ENCODE data around the gene THSD7A.
"Not testable (repeated sequence)": the region's sequence is repeated elsewhere in the genome, so short reads cannot be mapped to it uniquely, and the experiment has no call there.

Gene THSD7A

DNA sequence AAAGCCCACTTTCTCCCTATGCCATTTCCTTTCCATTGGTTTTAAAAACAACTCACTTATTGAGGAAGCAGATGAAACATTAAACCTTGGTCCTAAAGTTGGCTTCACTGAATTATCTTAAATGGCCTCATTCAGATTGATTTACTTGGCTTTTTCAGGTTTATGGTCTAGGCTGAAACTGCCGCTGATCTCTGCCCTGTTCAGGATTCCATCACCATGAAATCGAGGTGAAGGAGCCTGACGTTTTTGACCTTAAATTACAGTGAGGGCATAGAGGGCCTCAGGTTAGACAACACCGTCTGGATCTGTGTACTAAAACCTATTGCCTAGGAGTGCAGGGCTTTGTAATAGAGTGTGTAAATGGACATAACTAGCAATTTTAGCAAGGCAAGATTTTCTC is 383.7 kb downstream of the THSD7A start:
- no peak for DNase-seq

DNA sequence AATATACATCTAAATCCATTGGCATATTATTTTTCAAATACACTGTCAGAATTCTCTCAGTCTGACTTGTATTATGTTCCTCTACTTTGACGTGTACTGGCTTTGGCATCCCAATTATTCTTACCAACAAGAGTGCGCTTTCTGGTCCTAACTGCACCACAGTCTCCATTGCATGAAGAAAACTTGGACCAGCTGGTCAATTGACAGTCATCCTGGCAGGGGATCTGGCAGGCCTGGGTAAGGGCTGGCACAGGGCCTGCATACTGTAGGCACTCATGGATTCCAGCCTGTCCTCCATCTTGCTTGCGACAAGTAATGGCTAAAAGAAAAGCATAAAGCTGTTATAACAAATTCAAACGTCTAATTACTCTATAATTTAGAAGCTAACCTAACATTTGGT is 384.9 kb downstream of the THSD7A start:
- no peak for DNase-seq

DNA sequence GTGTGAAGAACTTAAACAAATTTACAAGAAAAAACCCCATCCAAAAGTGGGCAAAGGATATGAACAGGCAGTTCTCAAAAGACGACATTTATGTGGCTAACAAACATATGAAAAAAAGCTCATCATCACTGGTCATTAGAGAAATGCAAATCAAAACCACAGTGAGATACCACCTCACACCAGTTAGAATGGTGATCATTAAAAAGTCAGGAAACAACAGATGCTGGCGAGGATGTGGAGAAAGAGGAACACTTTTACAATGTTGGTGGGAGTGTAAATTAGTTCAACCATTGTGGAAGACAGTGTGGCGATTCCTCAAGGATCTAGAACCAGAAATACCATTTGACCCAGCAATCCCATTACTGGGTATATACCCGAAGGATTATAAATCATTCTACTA is 388.1 kb downstream of the THSD7A start:
- DNase-seq: not testable (repeated sequence)

DNA sequence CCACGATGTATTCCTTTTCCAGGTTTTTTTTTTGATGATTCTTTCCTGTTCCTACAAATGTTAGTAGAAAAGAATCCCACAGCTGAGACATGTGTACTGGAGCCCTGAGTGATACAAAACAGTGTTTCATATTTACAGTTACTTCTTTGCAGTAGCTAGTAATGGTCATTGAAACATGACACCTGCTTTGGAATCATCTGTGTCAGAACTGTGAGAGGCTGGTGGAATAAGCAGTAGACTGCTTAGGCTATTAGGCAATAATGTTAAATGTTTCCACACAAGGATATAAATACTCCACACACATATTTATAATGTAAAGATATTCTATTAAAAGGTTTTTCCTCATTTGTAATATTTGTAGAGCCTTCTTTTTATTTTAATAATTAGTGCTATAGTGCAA is 394.0 kb downstream of the THSD7A start:
- no peak for DNase-seq

DNA sequence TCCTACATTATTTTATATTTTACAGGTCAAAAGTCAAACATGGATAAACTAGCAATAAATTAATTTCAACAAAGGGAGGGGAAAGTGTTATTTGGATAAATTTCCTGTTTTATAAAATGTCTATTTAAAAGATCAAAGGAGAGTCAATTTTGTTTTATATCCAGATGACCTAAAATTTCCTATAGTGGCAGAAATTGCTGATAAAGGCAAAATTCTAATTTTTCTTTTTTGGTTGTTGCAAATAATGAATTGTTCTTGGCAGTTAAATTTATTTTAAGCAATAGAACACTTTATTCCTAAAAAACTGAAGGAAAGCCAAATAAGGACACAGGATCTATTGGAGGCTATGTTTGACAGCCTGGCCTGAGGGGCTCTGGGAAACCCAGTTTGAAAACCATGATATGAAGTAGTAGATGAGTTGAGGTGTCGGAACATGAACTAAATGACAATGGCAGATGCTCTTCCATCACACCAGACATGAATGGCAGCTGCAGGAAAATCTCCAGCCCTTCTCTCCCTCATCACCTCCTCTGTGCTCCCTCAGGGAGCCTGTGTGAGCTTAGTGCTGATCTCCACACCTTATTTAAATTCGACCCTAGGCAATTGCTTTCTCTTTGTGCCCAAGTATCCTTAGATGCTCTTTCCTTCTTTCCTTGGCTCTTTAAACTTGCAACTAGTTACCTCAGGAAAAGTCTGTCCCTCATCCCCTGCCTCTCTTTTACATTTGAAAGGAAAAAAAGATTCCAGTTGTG is 395.0 kb downstream of the THSD7A start:
- DNase-seq: no peak

DNA sequence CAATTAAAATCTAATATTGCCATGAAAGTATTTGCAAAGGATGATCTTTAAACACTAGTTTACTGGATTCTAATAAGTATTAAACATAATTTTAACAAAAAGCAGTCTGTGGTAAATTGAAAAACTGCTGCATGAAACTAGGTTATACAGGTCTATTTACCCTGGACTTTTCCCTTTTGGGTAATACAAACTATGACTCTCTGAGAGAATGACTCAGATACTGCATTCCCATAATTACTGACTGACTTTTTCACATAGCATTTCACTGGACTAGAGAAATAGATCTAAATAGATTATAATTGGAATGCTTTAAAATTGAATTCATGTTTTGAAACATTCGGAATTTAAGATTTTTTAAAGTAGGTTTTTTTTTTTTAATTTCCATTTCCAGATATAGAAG is 395.7 kb downstream of the THSD7A start:
- no peak for DNase-seq

DNA sequence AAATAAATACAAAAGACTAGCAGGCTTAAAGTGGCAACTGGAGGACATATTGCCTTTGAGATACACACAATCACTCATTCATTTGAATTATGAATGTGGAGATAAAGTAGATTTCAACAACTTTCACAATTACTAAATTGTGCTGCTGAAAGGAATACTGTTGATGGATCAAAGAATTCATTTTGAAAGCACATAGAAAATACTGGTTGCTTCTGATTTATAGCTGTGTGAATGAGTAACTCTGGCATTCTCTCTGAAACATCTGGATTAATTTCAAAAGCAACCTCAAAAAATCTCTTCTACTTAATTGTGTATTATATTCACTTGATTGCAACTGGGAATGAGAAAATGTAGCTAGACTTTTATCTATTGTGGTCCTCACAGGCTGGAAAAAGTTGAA is 397.6 kb downstream of the THSD7A start:
- DNase-seq: no peak

DNA sequence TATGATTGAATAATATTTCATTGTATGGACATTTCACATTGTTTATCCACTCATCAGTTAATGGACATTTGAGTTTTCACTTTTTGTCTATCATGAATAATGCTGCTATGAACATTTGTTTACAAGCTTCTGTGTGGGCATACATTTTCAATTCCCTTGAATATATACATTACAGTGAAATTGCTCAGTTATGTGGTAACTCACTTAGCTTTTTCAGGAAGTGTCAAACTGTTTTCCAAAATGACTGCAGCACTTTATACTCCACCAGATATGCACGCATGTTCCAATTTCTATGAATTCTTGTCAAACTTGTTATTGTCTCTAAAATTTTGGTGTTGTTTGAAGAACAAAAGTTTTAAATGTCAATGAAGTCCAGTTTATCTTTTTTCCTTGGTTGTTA is 401.2 kb downstream of the THSD7A start:
- DNase-seq: no peak

DNA sequence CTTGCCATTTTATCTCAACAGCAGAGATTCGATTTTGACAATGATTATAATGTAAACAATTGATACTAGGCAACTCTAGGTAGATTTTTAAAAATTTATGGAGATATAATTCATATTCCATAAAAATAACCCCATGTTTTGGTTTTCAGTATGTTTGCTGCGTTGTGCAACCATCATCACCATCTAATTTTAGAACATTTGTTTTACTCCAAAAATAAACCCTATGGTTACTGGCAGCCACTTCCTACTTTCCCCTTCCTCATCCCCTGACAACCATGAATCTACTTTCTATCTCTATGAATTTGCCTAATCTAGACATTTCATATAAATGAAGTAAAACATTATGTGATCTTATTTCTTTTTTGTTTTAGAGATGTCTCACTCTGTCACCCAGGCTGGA is 401.9 kb downstream of the THSD7A start:
- DNase-seq: no peak

DNA sequence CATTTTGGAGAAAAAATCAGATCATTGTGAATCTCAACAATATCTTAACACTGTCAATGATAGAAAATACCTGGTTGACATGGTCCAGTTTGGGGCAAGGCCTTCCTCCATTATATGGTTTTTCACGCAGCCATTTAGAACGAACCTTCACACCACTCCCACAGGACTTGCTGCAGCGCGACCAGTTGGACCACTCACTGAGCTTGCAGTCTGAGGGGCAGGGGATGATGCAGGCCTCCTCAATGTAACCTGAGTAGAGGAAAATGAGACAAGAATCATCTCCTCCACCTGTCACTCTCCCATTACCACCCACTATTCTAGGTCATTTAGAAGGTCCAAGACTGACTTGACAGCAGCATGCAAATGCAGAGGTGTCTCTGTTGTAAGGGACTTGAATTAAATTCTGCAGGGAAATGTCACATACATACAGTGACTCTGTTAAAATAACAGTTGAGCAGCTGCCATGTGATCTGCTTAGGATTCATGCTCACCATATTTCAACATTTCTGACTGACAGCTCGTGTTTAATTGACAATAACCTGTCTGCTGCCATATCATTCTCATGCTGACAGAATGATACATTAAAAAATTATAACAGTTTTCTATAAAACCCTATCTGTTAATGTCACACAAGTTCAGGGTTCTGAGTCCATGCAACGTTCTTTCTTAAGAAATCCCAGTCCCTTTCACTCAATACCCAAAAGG is 403.0 kb downstream of the THSD7A start:
- no peak for DNase-seq

DNA sequence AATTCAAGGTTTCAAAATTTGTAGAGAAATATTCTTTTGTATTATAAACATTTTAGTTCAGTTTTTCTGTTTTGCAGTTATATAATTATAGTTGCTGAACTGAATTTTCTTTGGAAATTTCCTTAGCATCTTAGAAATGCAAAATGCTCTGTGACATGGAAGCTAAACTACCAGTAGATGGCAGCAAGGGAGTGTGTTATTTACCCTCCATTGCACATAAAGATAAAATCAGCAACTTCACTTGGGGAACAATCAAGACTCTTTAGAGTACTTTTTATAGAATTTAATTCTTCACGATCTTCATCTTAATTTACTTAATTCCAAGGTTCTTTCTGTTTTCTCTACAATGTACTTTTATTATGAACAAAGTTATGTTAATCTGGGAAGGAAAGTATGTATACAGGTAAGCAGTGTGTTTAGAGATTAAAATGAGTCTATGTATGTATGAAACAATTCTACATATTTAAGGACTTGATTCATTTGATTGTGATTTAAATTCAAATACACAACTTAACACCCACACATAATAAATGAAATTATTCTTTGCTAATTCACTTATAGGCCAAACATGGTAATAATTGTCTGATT is 404.2 kb downstream of the THSD7A start:
- DNase-seq: peak in 1 of 6 experiments; percentile 1

DNA sequence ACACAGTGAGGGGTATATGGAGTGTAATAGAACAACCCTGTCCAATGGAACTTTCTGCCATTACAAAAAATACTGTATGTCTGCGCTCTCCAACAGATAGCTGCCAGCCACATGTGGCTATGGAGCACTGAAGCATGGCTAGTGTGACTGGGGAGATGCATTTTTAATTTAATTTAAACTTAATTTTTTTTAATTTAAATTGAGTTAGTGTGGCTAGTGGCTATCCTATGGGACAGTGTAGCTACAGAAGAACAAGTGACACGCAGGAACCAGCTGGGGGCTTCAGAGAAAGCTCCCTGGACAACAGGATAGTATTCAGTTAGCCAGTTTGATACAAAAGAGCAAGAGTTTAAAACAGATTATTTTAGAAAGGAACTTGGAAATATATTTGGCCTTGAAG is 408.0 kb downstream of the THSD7A start:
- no peak for DNase-seq

DNA sequence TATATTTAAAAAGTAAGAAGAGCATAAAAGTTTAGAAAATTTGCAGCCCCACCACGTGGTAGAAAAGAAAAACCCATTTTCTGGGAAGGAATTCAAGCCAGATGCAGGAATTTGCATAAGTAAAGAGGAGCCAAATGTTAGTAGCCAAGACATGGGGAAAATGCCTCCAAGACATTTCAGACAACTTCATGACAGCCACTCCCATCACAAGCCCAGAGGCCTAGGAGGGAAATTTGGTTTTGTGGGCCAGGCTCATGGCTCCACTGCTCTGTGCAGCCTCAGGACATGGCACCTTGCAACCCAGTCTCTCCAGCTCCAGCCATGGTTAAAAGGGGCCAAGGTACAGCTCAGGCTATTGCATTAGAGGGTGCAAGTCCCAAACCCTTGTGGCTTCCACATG is 411.9 kb downstream of the THSD7A start:
- no peak for DNase-seq

DNA sequence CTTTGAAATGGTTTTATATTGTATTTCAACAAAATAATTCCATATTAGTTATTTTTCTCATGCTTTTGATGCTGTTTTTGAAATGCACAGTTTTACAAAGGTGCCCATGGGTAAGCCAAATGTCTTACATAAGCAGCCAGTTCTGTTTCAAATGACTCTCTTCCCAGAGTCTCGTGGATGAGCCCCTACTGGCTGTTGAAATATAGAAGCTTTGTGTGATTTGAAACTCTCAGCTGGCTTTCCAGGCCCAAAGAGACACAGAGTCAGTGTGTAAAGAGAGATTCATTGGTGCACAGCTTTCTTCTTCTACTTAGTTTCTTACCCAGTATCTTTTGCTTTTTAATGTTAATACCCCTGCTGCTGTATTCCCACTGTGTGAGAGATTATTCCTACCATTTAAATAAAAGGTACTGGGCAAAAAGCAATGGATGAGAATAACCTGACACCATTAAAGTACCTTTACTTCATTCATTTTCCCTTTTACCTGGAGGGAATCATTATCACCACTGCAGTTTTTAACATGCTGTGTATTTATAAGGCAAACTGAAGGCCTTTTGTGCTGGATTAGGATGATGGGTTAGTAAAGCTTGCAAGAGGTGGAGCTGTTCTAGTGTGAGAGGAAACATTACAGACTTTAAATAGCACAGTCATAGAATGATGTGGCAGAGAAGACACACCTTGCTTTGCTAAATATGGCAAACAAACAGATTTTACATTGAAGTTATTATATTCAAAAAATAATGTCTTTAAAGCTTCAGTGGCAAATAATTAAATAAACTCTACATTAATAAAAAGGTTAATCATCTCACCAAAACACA is 415.1 kb downstream of the THSD7A start:
- no peak for DNase-seq

DNA sequence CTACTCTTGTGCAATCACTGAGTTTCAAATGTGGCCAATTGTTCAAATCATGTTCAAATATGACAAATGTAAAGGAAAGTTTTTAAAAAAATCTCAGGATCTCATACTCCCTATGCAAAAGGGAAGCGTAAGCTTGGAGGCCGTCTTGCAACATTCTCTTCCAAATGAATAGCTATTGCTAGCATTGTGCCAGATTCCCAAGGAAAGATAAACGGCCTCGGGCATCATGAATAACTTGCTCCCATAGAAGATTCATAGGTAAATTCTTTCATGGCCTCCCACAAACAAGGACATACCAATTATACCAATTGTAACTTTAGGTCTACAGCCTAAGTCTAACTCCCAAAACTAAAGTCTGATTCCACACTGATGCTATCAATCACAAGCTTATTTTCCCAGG is 416.9 kb downstream of the THSD7A start:
- DNase-seq: no peak

DNA sequence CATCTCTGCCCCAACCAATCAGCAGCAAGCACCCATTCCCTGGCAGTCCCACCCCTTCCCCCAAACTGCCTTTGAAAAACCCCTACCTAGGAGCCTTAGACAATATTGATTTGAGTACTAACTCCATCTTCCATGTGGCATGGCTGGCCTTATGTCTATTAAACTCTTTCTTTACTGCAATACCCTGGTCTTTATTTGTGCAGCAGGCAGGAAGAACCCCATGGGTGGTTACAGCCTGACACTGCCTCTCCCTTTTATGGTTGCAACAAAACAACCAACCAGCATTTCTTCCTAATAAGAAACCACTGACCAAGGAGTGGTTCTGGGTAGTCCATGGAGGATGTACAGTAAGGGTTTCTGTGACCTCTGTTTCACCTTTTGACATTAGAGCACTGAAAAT is 418.1 kb downstream of the THSD7A start:
- DNase-seq: no peak

DNA sequence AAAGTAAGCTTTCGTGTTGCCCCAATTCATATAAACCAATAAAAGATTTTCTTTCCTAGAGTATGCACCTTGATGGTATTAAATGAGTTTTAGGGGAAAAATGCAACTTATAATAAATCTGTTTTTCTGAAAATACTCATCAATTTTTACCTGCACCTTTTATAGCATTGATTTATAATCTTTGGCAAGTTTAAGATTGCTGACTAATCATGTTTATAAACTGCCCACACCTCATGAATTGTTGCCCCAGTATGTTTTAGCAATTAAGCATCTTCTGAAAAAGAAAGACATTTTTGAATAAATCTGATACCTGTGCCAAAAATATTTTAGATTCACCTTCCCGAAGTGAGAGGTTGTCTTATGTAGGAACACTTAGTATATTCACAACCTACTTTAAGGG is 420.0 kb downstream of the THSD7A start:
- no peak for DNase-seq

DNA sequence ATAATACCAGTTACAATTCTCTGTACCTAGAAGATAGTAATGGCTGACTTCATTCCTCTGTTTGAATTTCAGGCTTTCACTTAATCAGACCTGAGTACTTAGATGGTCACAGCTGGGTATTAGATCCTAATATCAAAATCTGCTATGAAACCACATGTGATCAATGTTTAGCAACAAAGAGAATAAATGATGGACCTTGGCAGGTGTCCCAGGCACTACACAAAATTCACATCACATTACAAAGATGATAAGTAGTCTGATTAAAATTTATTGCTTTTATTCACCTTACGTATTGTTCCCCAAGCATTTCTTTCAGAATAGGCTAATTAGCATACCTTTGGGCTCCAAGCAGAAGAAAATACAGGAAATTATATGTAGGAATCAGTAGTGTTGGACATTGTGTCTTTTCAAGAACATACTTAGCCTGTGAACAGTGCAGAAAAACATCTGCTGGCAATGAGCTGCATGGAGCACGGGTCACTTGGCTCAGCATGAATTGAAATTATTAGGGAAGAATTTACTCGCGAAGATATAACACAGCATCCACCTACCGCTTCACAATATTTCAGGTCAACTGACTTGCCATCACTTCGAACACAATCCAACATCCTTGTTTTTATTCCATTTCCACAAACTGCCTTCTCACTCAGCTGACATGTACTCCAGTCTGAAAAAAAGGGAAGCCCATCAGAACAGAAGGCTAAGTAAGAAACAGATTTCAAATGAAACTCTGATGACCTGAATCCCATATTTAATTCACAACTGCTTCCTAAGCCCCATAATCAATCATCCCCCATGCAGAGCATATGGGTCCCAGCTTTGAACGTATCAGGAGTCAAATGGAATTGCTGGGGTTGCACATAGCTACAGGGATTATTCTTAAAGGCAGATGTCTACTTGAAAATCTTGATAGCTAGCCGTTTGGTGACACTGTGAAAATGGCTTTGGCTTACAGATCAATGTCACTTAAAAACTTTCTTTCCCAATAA is 421.0 kb downstream of the THSD7A start:
- DNase-seq: no peak

DNA sequence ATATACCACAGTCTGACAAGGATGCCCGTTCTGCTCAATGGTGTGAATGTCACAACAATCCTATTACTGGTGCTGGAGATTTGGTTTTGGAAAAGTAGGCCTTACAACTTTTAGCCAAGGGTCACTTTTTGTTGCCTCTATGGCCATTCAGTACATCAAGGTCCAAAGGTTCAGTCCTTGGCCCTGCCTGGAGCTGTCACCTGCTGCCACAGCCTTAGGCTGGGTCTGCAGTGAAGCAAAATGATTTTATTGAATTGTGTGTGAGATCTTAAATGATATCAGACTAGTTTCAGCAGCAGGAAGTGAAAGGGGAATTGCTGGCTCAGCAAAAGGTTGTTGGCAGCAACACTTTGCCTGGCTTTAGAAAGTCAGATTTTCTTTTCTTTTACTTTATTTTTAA is 427.6 kb downstream of the THSD7A start:
- DNase-seq: no peak

DNA sequence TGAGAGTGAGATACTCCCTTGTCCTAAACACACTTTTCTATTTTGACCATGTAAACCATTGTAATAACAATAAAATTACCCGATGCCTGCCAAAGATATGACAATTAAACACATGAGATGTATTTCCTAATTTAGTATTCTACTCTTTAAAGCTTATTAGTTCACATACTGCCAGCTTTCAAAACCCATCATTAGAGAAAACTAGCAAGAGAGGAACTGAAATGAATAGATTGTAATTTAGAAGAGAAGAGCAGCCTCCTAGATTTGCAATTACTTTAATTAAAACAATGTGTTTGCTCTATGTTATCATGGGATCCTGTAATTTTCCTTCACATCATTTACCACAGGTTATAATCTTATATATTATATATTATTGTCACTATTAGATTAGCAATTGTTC is 428.2 kb downstream of the THSD7A start:
- DNase-seq: no peak

DNA sequence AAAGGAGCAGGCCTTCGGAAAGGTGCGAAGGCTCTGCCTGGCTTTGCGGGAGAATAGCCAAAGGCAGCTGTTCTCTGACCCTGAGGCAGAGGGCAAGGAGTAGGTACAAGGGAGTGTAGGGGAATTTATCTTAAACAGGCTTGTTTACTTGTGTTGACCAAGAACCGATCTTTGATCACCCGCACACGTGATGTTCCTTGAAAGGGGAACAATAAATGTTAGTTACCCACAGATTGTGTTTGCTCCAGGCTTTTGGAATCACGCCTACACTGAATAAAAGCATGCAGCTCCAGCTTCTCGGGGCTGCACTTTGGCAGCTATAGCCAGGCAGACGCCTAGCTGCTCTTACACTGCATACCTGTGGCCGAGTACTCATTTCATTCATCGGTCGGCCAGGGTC is 437.6 kb downstream of the THSD7A start:
- no peak for DNase-seq

DNA sequence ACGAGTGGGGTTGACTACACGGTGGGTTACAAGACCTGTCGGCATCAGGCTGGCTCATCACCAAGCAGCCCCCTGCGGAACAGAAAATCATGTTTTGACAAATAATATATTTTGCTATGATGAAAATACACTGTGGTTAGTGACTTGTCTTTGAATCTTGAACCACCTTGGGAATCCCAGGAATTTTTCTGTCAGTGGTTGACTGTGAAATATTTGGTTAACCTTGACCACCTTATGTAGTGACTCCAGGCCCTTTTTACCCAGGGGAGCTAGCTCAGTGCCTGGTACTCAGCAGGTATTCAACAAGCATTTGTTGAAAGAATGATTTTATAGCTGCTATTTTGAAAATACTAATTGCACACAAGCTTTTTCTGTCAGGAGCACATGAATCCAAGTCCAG is 452.4 kb downstream of the THSD7A start:
- no peak for DNase-seq
